Amniotic epithelial cell (primary cell): ENCODE data around the gene CHFR.
"Not testable (repeated sequence)": the region's sequence is repeated elsewhere in the genome, so short reads cannot be mapped to it uniquely, and the experiment has no call there.

Experiments
- DNase-seq: peaks from one replicate; pipeline ENCODE4 v3.0.0-alpha.2; 2010; ENCODE audit warnings: low read depth

CHFR gene

DNA sequence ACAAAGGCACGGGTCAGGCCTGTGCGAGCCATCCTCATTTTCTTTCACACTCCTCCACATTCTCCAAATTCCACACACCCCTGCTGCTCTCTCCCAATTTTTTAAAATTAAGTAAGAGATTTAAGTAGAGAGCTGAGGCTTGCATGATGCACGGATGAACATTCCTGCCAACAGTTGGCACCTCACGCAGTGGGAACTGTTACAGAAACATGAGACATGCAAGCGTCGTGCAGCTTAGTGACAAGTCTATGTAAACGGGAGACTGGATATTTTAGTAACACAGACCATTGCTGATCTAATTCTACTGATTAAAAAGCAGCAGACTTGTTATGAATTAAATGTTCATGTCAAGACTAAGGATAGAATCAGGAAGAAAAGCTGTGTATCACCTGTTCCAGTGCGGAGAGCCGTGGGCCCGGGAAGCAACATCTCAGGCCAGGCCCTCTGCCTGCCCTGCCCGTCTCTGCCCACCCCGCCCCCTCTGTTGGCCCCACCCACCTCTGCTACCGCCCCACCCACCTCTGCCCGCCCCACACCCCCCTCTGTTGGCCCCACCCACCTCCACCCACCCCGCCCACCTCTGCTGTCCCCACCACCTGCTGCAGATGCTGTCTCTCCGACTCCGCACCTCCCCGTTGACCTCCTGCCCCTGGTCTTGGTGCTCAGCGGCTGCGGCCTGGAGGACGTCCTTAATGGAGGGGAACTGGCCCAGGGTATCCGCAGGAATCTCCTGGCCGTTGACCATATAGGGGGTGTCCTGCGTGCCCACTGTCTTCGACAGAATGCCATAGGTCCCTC is 79.9 kb downstream of the CHFR start:
- DNase-seq, result no peak

DNA sequence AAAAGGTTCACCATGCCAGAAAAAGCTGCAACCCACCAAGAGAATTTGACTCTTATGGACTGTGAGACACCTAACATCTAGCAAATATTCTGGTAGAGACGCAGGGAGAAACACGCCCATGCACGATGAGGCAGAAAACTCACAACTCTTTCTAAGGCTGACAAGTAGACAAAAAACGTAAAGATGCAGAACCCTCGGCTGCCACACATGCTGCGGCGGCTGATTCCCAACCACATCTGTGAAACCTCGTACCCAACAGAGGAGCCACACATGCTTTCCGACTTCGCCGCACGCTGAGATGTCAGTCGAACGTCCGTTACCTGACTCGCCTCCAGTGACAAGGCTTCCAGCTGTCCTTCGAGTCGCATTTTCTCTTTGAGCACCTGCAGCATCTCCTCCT is 80.5 kb downstream of the CHFR start:
- no peak for DNase-seq

DNA sequence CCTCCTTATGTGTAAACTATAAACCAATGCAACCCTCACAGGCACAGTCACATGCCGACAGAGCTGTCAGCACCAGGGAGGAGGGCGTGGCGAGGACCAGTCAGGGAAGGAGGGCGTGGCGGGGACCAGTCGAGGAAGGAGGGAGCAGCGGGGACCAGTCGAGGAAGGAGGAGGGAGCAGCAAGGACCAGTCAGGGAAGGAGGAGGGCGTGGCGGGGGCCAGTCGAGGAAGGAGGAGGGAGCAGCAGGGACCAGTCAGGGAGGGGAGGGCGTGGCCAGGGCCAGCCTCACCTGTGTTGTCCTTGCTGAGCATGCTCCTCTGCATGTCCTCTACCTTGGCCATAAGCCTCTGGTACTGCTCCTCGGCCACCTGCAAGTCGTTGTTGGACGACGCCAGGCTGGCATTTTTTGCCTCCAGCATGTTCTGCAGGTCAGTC is 83.0 kb downstream of the CHFR start:
- DNase-seq, result no peak

DNA sequence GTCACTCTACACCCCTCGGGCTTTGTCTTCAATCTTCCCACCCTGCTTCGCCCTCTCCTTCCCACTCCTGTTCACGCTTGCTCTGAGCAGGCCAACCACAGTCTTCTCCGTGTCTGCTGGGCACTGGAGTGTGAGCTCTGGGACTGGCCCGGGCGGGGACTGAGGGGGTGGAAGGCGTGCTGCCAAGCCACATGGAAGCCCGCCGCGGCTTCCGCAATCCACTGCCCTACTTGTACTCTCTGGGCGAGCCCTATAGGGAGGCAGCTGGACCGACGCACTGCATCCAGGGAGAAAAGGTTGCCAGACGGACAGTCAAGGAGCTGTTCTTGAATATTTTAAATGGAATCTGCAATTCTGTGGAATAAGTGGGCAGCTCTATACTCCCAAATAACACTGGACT is 83.5 kb downstream of the CHFR start:
- DNase-seq, result no peak

DNA sequence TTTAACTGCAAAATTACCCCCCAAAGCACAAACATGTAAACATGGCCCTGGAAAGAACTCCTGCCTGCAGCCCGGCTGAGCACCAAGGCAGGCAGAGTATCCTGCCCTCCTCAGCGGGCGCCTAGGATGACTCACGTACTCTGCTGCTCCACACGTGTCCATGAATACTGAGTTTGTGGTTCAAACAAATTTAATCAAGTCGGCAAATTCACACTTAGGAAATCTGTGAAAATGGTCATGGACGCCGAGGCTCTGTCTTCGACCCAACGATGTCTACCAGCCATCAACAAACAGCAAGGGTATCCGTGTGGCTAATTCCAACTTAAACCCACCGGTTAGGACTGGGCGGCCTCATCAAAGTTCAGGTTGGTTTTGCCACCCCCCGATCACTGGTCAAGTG is 84.3 kb downstream of the CHFR start:
- no peak for DNase-seq

DNA sequence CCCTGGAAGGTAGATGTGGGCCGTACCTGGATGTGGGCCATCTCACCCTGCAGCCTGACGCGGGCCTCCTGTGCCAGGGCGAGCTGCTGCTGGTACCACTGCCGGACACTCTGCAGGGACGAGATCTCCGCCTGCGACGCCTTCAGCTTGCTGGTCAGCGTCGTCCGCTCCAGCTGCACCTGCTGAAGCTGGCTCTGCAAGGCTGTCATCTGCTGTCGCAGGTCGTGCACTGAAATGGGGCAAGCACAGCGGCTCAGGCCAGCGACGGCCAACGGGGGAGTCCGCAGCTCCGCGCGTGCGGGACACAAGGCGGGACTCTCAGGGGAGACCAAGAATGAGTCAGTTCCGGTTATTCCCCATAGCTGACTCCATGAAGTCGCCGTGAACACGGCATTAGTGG is 85.7 kb downstream of the CHFR start:
- DNase-seq, result no peak

DNA sequence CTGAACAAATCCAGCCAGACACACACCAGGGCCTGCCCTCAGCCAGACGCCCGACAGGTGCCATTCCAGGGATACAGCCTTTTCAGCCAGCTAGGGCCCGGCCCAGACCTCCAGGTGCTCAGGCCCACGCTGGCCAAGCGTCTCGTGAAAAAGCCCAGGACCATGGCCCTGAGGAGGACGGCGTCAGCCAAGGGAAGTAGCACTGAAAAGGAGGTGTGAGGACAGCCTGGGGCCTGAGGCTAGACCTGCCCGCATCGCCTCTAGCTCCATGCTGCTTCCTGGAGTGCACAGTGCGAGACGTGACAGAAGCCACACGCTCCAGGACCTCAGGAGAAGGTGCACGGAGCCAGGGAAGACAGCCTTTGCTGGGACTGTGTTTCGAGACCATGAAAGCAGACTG is 88.6 kb downstream of the CHFR start:
- no peak for DNase-seq

DNA sequence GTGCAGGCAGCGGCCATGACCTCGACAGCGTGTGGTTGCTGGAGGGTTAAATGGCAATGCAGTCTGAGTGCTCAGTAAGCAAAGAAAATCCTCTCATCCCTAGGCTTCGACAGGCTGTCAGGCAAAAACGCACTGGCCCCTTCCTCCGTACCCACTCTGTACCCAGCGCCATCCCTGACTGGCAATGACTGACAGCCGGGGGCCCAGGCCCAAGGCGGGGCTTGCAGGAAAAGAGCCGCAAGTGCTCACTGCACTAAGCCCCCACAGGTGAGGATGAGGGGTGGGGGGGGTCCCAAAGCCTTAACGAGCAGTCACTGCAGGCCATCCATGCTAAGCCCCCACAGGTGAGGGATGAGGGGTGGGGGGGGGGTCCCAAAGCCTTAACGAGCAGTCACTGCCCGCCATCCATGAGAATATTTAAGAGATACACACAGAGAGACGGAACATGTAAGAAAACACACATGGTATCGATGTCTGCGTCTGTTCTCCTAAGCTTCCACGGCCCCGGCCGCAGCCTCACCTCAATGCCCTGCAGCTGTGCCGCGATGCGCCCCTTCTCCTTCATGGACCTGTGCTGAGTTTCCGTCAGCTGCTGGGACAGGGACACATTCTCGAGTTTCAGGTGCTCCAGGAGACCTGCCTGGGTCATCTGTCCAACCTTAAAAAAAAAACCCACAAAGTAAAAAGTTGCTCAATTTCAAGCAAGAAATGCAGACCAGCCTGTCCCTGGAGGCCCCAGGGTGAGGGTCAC is 89.4 kb downstream of the CHFR start:
- DNase-seq, result no peak

DNA sequence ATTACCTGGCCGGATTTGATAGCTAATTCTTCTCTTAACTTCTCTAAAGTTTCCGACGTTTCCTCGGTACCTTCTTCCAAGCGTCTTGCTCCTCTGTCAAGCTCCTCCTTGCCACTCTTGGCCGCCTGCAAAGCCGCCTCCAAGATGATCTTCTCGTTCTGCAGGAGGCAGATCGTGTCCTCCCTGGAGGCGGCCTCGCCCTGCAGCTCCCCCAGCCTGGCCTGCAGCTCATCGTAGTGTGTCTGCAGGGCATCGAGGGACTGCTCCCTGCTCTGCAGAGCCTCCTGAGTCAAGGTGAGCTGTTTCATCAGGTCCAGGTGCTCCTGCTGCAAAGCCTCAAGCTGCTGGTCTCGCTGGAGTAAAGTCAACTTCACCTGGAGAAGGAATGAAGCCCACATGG is 91.6 kb downstream of the CHFR start:
- no peak for DNase-seq

DNA sequence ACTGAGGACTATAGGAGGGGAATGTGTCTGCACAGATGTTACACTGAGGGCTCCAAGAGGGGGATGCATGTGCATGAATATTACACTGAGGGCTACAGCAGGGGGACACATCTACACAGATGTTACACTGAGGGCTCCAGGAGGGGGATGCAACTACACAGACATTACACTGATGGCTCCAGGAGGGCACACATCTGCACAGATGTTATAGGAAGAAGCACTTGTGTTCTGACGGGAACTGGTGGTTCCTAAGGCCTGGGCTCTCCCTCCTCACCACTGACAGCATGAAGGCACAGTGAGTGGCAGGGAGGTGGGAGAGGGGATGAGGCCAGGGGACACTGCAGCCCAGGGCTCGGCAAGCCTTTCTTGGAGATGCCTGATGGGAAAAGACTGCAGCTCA is 95.5 kb downstream of the CHFR start:
- not testable (repeated sequence) for DNase-seq

DNA sequence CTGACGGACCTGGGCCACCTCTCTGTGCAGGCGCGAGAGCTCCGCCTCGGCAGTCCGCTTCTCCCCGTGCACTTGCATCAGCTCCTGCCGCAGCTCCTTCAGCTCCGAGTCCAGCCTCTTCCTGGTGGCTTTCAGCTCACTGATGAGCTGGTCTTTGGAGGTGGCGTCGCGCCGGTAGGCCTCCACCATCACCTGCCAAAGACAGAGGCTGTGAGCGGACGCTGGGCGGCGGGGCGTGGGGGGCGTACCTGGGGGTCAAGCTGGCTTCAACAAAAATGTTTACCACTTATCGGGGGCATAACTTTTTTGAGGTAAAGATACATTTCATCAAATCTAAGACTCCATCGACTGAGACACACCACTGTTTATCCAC is 98.3 kb downstream of the CHFR start:
- no peak for DNase-seq

DNA sequence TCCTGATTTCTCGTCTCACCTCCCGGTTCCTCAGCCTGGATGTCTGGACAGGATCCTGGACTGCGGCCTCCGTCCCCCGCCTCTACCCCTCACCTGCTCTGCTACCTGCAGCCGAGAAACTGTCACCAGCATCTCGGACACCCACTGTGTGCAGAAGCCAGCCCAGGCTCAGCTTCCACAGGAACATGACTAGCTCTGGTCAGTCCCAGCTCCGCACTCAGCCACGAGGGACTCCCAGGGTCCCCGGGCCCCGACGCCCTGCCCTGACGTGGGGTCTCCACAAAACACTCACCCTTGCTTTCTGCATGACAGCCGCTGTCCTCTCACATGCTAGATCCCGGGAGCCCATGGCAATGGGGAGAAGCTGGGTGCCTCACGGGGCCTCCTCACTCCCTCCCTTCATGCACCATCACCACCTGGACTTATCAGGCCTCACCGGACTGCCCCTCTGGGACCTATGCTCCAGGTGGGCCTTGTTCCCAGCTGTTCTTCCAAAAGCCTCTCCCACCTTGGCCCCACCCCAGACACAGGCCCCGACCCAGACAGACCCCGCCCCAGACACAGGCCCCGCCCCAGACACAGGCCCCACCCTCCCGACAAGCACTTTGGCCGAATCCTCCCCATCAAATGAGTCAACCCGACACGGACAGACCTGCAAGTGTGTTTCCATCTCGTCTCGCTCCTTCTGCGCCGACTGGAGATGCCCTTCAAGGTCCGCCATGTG is 98.9 kb downstream of the CHFR start:
- DNase-seq, result no peak

DNA sequence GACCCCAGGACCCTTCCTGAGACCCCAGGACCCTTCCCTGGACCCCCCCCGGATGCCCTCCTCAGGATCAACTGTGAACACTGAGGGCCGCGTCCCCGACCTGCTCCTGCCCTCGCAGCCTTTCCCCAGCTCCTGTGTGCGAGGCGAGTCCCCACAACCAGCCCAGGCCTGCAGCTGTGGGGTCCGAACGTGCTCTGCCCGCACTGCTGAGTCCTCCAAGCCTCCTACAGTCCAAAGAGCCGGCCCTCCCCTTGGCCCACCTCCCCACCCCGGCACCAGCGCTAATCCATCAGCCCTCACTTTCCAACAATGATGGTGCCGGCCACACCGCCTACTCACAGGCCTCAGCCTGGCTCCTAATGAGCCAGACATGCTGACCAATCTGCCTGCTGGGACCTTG is 99.5 kb downstream of the CHFR start:
- no peak for DNase-seq

DNA sequence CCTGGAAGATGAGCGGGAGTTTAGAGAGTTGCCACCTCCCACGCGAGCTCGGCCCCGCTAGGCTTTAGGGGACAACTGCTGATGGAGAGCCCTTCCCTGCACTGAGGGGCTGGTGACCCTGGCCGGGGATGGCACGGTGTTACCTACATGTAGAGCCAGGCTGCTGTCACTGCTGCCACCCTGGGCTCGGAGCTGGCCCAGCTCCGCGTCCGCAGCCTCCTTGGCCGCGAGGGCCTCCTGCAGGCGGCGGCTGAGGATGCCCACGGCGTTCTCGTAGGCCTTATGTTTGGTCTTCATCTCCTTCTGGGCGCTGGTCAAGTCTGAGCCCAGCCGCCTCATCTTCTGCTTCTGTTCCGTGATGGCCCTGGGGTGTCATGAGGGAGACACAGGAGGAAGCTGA is 101.2 kb downstream of the CHFR start:
- no peak for DNase-seq

DNA sequence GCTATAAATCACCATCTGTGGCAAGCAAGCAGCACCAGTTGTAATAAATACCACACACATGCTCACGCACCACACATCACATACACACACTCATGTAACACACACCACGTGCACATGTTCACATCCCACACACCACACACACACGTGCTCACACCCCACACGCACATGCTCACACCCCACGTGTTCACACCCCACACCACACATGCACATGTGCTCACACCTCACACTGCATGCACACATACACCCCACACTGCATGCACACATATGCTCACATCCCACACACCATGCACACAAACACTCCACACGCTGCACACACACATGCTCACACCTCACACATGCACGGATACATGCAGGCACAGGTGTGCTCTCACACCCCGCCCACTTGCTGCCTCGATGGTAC is 102.8 kb downstream of the CHFR start:
- DNase-seq, result no peak

DNA sequence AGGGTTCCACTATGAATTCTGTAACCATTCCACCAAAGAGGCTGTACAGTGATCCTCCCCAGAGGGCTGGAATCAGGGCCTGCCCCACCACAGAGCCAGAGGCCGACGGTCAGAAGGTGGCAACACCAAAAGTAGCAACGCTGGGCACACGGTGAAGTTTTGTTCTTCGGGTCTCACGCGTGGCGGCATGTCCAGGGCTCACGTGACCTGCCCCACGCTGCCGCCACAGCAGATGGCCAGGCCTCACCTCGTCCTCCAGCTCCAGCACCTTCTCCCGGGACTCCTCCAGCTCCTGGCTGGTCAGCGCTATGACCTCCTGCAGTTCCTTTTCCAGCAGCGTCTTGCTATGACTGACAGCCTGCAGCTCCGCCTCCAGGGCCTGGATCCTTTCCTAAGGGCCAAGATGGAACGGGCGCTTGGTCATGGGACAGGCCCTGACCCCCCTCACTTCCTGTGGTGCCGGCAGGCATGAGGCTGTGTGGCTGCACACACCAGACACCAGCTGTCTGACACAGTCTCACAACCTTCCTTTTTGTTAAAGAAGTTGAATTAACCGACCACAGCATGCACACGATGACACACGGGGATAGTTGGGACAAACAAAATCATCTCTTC is 103.4 kb downstream of the CHFR start:
- no peak for DNase-seq
